KMS-11 (cell line): ENCODE results near the gene PTPRN2.

Source experiments
- H2AFZ ChIP-seq: fragments of 200-600 bp; sonication (generic); 2 replicates; pipeline ENCODE4 v1.6.1; 2016; ENCODE audit warnings: antibody characterized with exemption, mixed run types, low read depth
- H3K27ac ChIP-seq: fragments of 200-600 bp; sonication (generic); 2 replicates; pipeline ENCODE4 v1.6.1; 2016; ENCODE audit warnings: mild to moderate bottlenecking, mixed run types
- H3K27me3 ChIP-seq: fragments of 200-600 bp; sonication (generic); 2 replicates; pipeline ENCODE4 v1.6.1; 2017; ENCODE audit warnings: mild to moderate bottlenecking, low read depth, mixed run types, moderate library complexity; ENCODE audit not compliant: insufficient read depth
- H3K36me3 ChIP-seq: fragments of 200-600 bp; sonication (generic); 2 replicates; pipeline ENCODE4 v1.6.1; 2017; ENCODE audit warnings: mild to moderate bottlenecking, mixed run types; ENCODE audit not compliant: insufficient read depth
- H3K4me1 ChIP-seq: fragments of 200-600 bp; sonication (generic); 2 replicates; pipeline ENCODE4 v1.6.1; 2016; ENCODE audit warnings: mild to moderate bottlenecking, low read depth, mixed run types; ENCODE audit not compliant: poor library complexity, severe bottlenecking
- H3K4me2 ChIP-seq: fragments of 200-600 bp; sonication (generic); 2 replicates; pipeline ENCODE4 v1.7.0; 2016; ENCODE audit warnings: mild to moderate bottlenecking, mixed run types
- H3K4me3 ChIP-seq: fragments of 200-600 bp; sonication (generic); IDR thresholded peaks from 2 replicates; pipeline ENCODE4 v1.6.1; 2017; ENCODE audit warnings: low read depth, low read length, mixed read lengths; ENCODE audit not compliant: insufficient read depth
- H3K79me2 ChIP-seq: fragments of 200-600 bp; sonication (generic); 2 replicates; pipeline ENCODE4 v1.6.1; 2016; ENCODE audit warnings: low read depth, mixed run types; ENCODE audit not compliant: insufficient read depth
- H3K9ac ChIP-seq: fragments of 200-600 bp; sonication (generic); 2 replicates; pipeline ENCODE4 v1.6.1; 2016; ENCODE audit warnings: mild to moderate bottlenecking, mixed run types
- H4K20me1 ChIP-seq: fragments of 200-600 bp; sonication (generic); 2 replicates; pipeline ENCODE4 v1.6.1; 2016; ENCODE audit warnings: mild to moderate bottlenecking, mixed run types; ENCODE audit not compliant: insufficient read depth
- TF ChIP-seq, protein P1 (sequence below): fragments of 200-600 bp; sonication (generic); conservative IDR thresholded peaks from 2 replicates; pipeline ENCODE4 v1.6.1; 2017; ENCODE audit warnings: low read depth, mild to moderate bottlenecking, antibody characterized with exemption, low read length, moderate library complexity, mixed read lengths

Gene PTPRN2

DNA sequence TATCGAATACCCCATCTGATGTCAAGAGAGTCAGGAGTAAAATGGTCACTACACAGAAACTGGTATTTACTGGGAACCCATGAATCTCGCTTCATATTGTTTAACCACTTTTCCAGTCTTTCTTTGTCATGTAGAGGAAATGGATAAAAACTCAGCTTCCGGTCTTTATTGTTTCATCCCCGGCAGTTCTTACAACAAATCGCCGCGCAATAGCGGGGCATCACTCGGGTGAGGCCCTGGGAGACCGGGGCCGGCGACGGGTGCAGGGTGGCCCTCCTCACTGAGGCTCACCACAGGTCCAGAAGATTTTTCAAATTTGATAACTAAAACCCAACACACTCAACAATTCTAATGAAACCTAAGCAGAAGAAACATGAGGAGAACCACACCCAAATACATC is 35.6 kb upstream of the PTPRN2 start:
- H3K36me3 ChIP-seq, result no peaks in the 10 kb centered on the region; the same call in 1 of the 2 replicates
- no peak overlapping the region for H3K4me3 ChIP-seq
- H3K4me1 ChIP-seq, result no peaks in the 10 kb centered on the region
- H3K9ac ChIP-seq, result no peak overlapping the region
- H3K27me3 ChIP-seq, result no peaks in the 10 kb centered on the region
- no peak overlapping the region for H3K4me2 ChIP-seq
- H4K20me1 ChIP-seq, result no peaks in the 10 kb centered on the region
- no peak overlapping the region for H2AFZ ChIP-seq
- no peak overlapping the region for H3K27ac ChIP-seq
- TF ChIP-seq, protein P1, sequence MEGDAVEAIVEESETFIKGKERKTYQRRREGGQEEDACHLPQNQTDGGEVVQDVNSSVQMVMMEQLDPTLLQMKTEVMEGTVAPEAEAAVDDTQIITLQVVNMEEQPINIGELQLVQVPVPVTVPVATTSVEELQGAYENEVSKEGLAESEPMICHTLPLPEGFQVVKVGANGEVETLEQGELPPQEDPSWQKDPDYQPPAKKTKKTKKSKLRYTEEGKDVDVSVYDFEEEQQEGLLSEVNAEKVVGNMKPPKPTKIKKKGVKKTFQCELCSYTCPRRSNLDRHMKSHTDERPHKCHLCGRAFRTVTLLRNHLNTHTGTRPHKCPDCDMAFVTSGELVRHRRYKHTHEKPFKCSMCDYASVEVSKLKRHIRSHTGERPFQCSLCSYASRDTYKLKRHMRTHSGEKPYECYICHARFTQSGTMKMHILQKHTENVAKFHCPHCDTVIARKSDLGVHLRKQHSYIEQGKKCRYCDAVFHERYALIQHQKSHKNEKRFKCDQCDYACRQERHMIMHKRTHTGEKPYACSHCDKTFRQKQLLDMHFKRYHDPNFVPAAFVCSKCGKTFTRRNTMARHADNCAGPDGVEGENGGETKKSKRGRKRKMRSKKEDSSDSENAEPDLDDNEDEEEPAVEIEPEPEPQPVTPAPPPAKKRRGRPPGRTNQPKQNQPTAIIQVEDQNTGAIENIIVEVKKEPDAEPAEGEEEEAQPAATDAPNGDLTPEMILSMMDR, result no peak
- no peaks in the 10 kb centered on the region for H3K79me2 ChIP-seq

DNA sequence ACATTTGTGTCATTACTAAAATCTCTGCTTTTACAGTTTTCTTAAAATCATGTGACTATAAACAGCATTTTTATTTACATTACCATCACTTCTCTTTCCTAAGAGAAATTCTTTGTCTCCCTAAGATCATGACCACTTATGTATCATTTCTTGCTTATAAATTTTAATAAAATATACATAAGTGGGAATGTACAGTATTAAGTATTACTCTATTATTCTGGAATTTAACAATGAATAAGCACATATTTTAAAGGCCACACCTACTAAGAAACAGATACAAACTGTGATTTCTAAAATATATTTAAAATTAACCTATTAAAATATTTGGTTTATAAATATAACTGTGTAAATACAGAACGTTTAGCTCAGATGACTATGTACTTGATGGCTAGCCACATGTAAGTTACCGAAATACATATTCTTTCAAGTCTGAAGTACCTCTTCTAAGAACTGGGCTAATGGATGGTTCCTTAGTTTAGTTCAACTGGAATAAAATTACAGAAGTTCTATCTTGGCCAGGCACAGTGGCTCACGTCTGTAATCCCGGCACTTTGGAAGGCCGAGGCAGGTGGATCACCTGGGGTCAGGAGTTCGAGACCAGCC is 33.3 kb upstream of the PTPRN2 start:
- no peak overlapping the region for H2AFZ ChIP-seq
- TF ChIP-seq, protein P1, result no peak
- H3K4me1 ChIP-seq, result no peaks in the 10 kb centered on the region

DNA sequence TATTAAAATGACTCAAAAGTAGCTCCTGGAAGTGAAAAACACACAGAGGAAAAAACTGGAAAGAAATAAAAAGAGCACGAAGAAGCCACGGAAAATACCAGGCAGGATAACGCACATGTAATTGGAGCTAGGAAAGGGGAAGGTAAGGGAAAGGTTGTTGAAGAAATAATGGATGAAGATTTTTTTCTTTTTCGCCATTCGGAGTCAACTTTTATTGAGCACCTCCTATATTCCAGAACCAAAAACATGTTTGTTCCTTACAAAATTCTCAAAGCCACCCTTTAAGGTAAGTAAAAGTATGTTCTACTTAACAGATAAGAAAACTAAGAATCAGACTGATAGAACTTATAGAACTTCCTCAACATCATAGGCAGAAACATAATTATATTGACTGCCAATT is 32.8 kb upstream of the PTPRN2 start:
- no peaks in the 10 kb centered on the region for H3K27me3 ChIP-seq
- no peaks in the 10 kb centered on the region for H3K79me2 ChIP-seq
- TF ChIP-seq, protein P1, result no peak
- no peak overlapping the region for H3K27ac ChIP-seq
- H4K20me1 ChIP-seq, result no peaks in the 10 kb centered on the region
- no peaks in the 10 kb centered on the region for H3K36me3 ChIP-seq
- H3K4me1 ChIP-seq, result no peaks in the 10 kb centered on the region
- H3K9ac ChIP-seq, result no peak overlapping the region
- no peak overlapping the region for H2AFZ ChIP-seq
- H3K4me3 ChIP-seq, result no peak overlapping the region
- no peak overlapping the region for H3K4me2 ChIP-seq

More for the DNA sequence above, 33.3 kb upstream of the PTPRN2 start:
- Histone ChIP-seq H3K4me3 (no peak overlapping the region), H3K27ac (no peak overlapping the region), H3K9ac (no peak overlapping the region), H3K4me2 (no peak overlapping the region), H3K36me3 (no peaks in the 10 kb centered on the region), H3K27me3 (no peaks in the 10 kb centered on the region), H4K20me1 (no peaks in the 10 kb centered on the region), H3K79me2 (no peaks in the 10 kb centered on the region)

DNA sequence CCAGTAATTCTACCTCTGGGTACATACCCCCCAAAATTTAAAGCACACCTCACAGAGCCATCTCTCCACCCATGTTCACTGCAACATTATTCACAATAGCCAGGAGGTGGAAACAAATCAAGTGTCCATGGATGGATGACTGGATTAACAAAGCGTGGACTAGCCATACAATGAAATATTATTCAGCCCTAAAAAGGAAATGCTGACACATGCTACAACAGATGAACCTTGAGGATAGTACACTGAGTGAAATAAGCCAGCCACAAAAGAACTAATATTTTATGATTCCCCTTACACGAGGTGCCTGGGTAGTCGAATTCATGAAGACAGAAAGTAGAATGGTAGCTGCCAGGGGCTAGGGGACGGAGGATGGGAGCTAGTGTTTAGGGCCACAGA is 31.1 kb upstream of the PTPRN2 start:
- TF ChIP-seq, protein P1, result no peak
- Histone ChIP-seq H3K4me1 (no peaks in the 10 kb centered on the region), H3K4me3 (no peak overlapping the region), H3K79me2 (no peaks in the 10 kb centered on the region), H3K27ac (no peak overlapping the region), H3K4me2 (no peak overlapping the region), H3K36me3 (no peaks in the 10 kb centered on the region), H3K27me3 (no peaks in the 10 kb centered on the region), H2AFZ (no peak overlapping the region), H4K20me1 (no peaks in the 10 kb centered on the region), H3K9ac (no peak overlapping the region)
